Transverse colon (tissue), 4 donors: ENCODE results near the gene GAA. TPM values are rescaled to one million over a fixed set of nuclear protein-coding genes. Genes with fewer than 3 reads are reported as not detected.

Experiments used
- DNase-seq: peaks from one replicate; pipeline ENCODE4 v3.0.0-alpha.2; 2019
- H3K27ac ChIP-seq, 4 donors: fragments of 200-600 bp; sonication (generic); 2 replicates each; pipeline ENCODE4 v1.5.1; 2016 to 2018; ENCODE audit warnings: inconsistent platforms in 4 of 4
- H3K27me3 ChIP-seq: fragments of 200-600 bp; sonication (generic); 2 replicates; pipeline ENCODE4 v1.5.1; 2017; ENCODE audit warnings: inconsistent platforms
- H3K36me3 ChIP-seq, 4 donors: fragments of 200-600 bp; sonication (generic); 2 replicates each; pipeline ENCODE4 v1.5.1; 2017 to 2019; ENCODE audit warnings: inconsistent platforms in 4 of 4
- H3K4me1 ChIP-seq, 4 donors: fragments of 200-600 bp; sonication (generic); 2 replicates each; pipeline ENCODE4 v1.5.1; 2017 to 2020; ENCODE audit warnings: inconsistent platforms in 4 of 4
- H3K4me3 ChIP-seq, 4 donors: fragments of 200-600 bp; sonication (generic); 1 replicate in 1 of 4; 2 replicates in 3 of 4; pipeline versions ENCODE4 v1.5.1 to v1.6.1; 2017 to 2019; ENCODE audit warnings: inconsistent platforms in 4 of 4
- H3K9me3 ChIP-seq, 2 donors: fragments of 200-600 bp; sonication (generic); 2 replicates each; pipeline ENCODE4 v1.5.1; 2017 to 2019; ENCODE audit warnings: inconsistent platforms in 2 of 2
- CTCF ChIP-seq, 5 experiments: fragments of 200-600 bp in 3 of 5; fragments of 450-650 bp in 2 of 5; sonication (generic) in 3 of 5; IDR thresholded peaks; 1 replicate in 2 of 5; 2 replicates in 3 of 5; pipeline ENCODE4 v1.5.1; 2016 to 2017; ENCODE audit warnings: antibody characterized with exemption in 5 of 5, inconsistent platforms in 3 of 5, mild to moderate bottlenecking in 2 of 5, moderate library complexity in 1 of 5
- EP300 ChIP-seq: sonication (generic); formaldehyde crosslinking; IDR thresholded peaks from one replicate; pipeline ENCODE4 v1.6.1; 2017; ENCODE audit warnings: antibody characterized with exemption, low read depth
- POLR2A ChIP-seq: fragments of 450-650 bp; IDR thresholded peaks from one replicate; pipeline ENCODE4 v1.6.1; 2016; ENCODE audit warnings: antibody characterized with exemption, mild to moderate bottlenecking, moderate library complexity
- POLR2AphosphoS5 ChIP-seq, 3 donors: sonication (generic); formaldehyde crosslinking; IDR thresholded peaks; one replicate each; pipeline ENCODE4 v1.6.1; 2016; ENCODE audit warnings: antibody characterized with exemption in 3 of 3
- WGBS, 2 donors: methylation state at CpG; one replicate each; pipeline ENCODE4 v1.1.5; 2018; ENCODE audit warnings: low coverage in 1 of 2; 5-methylcytosine and 5-hydroxymethylcytosine counted together
- in situ Hi-C, 4 donors: fragments of 200-750 bp; cut with MboI; loops; one replicate each; pipeline versions ENCODE4 v1.15.0 to v1.15.1; 2017; ENCODE audit warnings: low sequenced_read_pairs in 3 of 4, low pct_ligation_motif_present in 1 of 4, low pct_unique_long_range_greater_than_20kb in 1 of 4
- intact Hi-C: fragments of 100-400 bp; cut with DNase I; formaldehyde crosslinking; loops from one replicate; pipeline ENCODE4 v1.15.1; 2023; ENCODE audit warnings: low total_unique reads
- small RNA-seq, 4 donors: library from RNA; depleted of rRNA; stranded (forward); fragments of <200 nt; gene quantifications; one replicate each; pipeline ENCODE3, GENCODE V24; 2016
- total RNA-seq, 4 donors: library from RNA; depleted of rRNA; stranded (reverse); fragments of >200 nt; gene quantifications; one replicate each; pipeline ENCODE4 v1.1.0, GENCODE V29; 2016

Gene GAA
- total RNA-seq, 4 donors from 2014 or later = 54.6 to 96.5 (median 81.4) TPM

GRCh38 chr17:80169107-80169506 lies 67.7 kb downstream of the GAA start:
- H3K9me3 ChIP-seq = no peaks in the 10 kb centered on the region

More at GRCh38 chr17:80169107-80169506, 67.7 kb downstream of the GAA start:
- no peak for TF ChIP-seq CTCF (IDR thresholded peaks at IDR 0.05)
- no peak for TF ChIP-seq POLR2A
- no peak for TF ChIP-seq EP300
- TF ChIP-seq POLR2AphosphoS5 (IDR thresholded peaks at IDR 0.05) = no peak
- intact Hi-C loops = no loop called here
- in situ Hi-C loops = no loop called here
- no peaks in the 10 kb centered on the region for H3K4me1 ChIP-seq
- no peaks in the 10 kb centered on the region for H3K27me3 ChIP-seq
- no peak overlapping the region for H3K27ac ChIP-seq
- no peak for DNase-seq
- H3K4me3 ChIP-seq = no peak overlapping the region
- 92 to 93% methylated on average over 4 to 5 of the region's 5 CpGs for WGBS, 2 donors
- no peaks in the 10 kb centered on the region for H3K36me3 ChIP-seq

Small RNA genes within 50 kb of the gene (small RNA-seq; reads per million reads assigned to genes)
- 0 reads per million in 4 donors for gene AC087741.2
- gene MIR1268B = 0 reads per million in 4 donors

Other genes starting within 250 kb of the GAA start
- gene TBC1D16, start 65.7 kb upstream of the GAA start, total RNA-seq = 10 to 100 TPM; 12.3 to 22.4 (median 18.1) TPM
- 1 to 10 TPM in 3 of 4 donors, under 1 TPM in 1; 0.75 to 2.8 (median 2.0) TPM for gene CCDC40, start 64.9 kb upstream of the GAA start, total RNA-seq
- 10 to 100 TPM; 37.0 to 74.5 (median 55.8) TPM for gene EIF4A3, start 45.5 kb downstream of the GAA start, total RNA-seq
- under 1 TPM in 3 of 4 donors, not detected in 1; 0.14 to 0.75 (median 0.48) TPM for gene CARD14, start 68.4 kb downstream of the GAA start, total RNA-seq
- gene SGSH, start 118.8 kb downstream of the GAA start, total RNA-seq = 10 to 100 TPM; 26.2 to 66.2 (median 39.9) TPM
- 10 to 100 TPM; 13.2 to 24.7 (median 17.0) TPM for gene SLC26A11, start 118.8 kb downstream of the GAA start, total RNA-seq
- gene RNF213, start 159.3 kb downstream of the GAA start, total RNA-seq = 100 to 1,000 TPM; 113 to 174 (median 159) TPM